Fibroblast of pulmonary artery (primary cell): ENCODE data around the gene RHEB.

Experiments used
- DNase-seq: peaks from one replicate; pipeline ENCODE4 v3.0.0-alpha.2; 2010; ENCODE audit warnings: low read depth
- H3K4me3 ChIP-seq: replicated peaks from 2 replicates; pipeline ENCODE4 v1.5.1; 2011; ENCODE audit warnings: low read depth, mild to moderate bottlenecking, control low read depth, low read length, moderate library complexity
- CTCF ChIP-seq: IDR thresholded peaks from 2 replicates; pipeline ENCODE4 v1.5.1; 2011; ENCODE audit warnings: mild to moderate bottlenecking, control low read depth, low read length, inconsistent platforms; ENCODE audit errors: missing control alignments

The RHEB gene

GRCh38 chr7:151433721-151434400 is 85.8 kb downstream of the RHEB start:
- no peak for DNase-seq
- no peak overlapping the region for H3K4me3 ChIP-seq
- TF ChIP-seq CTCF = no peak

- peak; percentile 7 for TF ChIP-seq CTCF
- DNase-seq = no peak
- H3K4me3 ChIP-seq = no peak overlapping the region
Measured at GRCh38 chr7:151432658-151433521, 86.8 kb downstream of the RHEB start.

- TF ChIP-seq CTCF = no peak
- H3K4me3 ChIP-seq = no peak overlapping the region
- DNase-seq = no peak
Measured at GRCh38 chr7:151431768-151432311, 87.9 kb downstream of the RHEB start.

- no peak overlapping the region for H3K4me3 ChIP-seq
- no peak for TF ChIP-seq CTCF
- DNase-seq = no peak
Measured at GRCh38 chr7:151431281-151431767, 88.4 kb downstream of the RHEB start.

- no peak for DNase-seq
- H3K4me3 ChIP-seq = no peak overlapping the region
Measured at GRCh38 chr7:151430391-151431205, 89.1 kb downstream of the RHEB start.

More at GRCh38 chr7:151430391-151431205, 89.1 kb downstream of the RHEB start:
- no peak for TF ChIP-seq CTCF
